ENCODE results near the gene ST6GAL1. TPM values are rescaled to one million over a fixed set of nuclear protein-coding genes. Genes with fewer than 3 reads are reported as not detected.
"Not testable (repeated sequence)": the region's sequence is repeated elsewhere in the genome, so short reads cannot be mapped to it uniquely, and the experiment has no call there.

Gene ST6GAL1
- total and polyA plus RNA-seq, 2 of the 13 experiments (the other 11 are each of a cell fraction or from before 2014, with no cell fraction given), result 79.9 to 164 TPM

- TF ChIP-seq ZNF609 (CRISPR knock-in tag; IDR thresholded peaks at IDR 0.05; ENCODE audit: borderline replicate concordance), result peak; percentile 84
- peak; percentile 64; the same call in 1 of the 2 replicates for TF ChIP-seq PHF21A (CRISPR knock-in tag; IDR thresholded peaks at IDR 0.05)
- TF ChIP-seq FOXK1 (CRISPR knock-in tag; IDR thresholded peaks at IDR 0.05; ENCODE audit: borderline replicate concordance, low read depth), result peak; percentile 70; the same call in 1 of the 2 replicates
- peak; percentile 45; the same call in 1 of the 2 replicates for TF ChIP-seq SIX1 (CRISPR knock-in tag; IDR thresholded peaks at IDR 0.05; ENCODE audit: borderline replicate concordance)
- TF ChIP-seq ZNF12 (CRISPR knock-in tag; IDR thresholded peaks at IDR 0.05), result peak; percentile 76; the same call in 1 of the 2 replicates
- peak; percentile 80 for TF ChIP-seq KAT8 (CRISPR knock-in tag; IDR thresholded peaks at IDR 0.05)
- peak; percentile 18; the same call in 1 of the 2 replicates for TF ChIP-seq ZNF263 (CRISPR knock-in tag; IDR thresholded peaks at IDR 0.05)
- peak; percentile 73 for TF ChIP-seq ZSCAN9 (CRISPR knock-in tag; IDR thresholded peaks at IDR 0.05; ENCODE audit: borderline replicate concordance)
- peak; percentile 99 for TF ChIP-seq ZNF362 (CRISPR knock-in tag; IDR thresholded peaks at IDR 0.05; ENCODE audit: borderline replicate concordance)
- peak; percentile 75 for TF ChIP-seq SAP130 (CRISPR knock-in tag; IDR thresholded peaks at IDR 0.05; ENCODE audit: low read depth)
- TF ChIP-seq ISL2 (CRISPR knock-in tag; IDR thresholded peaks at IDR 0.05), result peak; percentile 98
- TF ChIP-seq SALL1 (CRISPR knock-in tag; IDR thresholded peaks at IDR 0.05), result peak; percentile 25; the same call in 1 of the 2 replicates
- TF ChIP-seq ZBTB7B (CRISPR knock-in tag; IDR thresholded peaks at IDR 0.05), result 0 out of 2 replicates have a peak, but pooled peaks have one; percentile 42
- peak; percentile 66; the same call in 1 of the 2 replicates for TF ChIP-seq MLX (CRISPR knock-in tag; IDR thresholded peaks at IDR 0.05)
- peak; percentile 92 for TF ChIP-seq CEBPB (IDR thresholded peaks at IDR 0.05; ENCODE audit: borderline replicate concordance, low read depth, low read length)
- TF ChIP-seq RNF219 (CRISPR knock-in tag; IDR thresholded peaks at IDR 0.05), result peak; percentile 73; the same call in 1 of the 2 replicates
- TF ChIP-seq THRA (CRISPR knock-in tag; IDR thresholded peaks at IDR 0.05; ENCODE audit: borderline replicate concordance), result peak; percentile 74
- peak; percentile 56 for TF ChIP-seq FOXA1 (IDR thresholded peaks at IDR 0.05)
- peak; percentile 72 for TF ChIP-seq FOXA1 (CRISPR knock-in tag; IDR thresholded peaks at IDR 0.05)
- not testable (repeated sequence) for TF ChIP-seq SOX6 (IDR thresholded peaks at IDR 0.05)
- TF ChIP-seq SOX6 (CRISPR knock-in tag; IDR thresholded peaks at IDR 0.05), result peak; percentile 99
- TF ChIP-seq POGZ (CRISPR knock-in tag; IDR thresholded peaks at IDR 0.05), result peak; percentile 65; the same call in 1 of the 2 replicates
Measured at GRCh38 chr3:186907075-186907474, 23.3 kb upstream of the ST6GAL1 start (continued).

Measured in HepG2 (cell line).